HG03575 (cell line): ENCODE results near the gene ZNF888.
"Not testable (repeated sequence)": the region's sequence is repeated elsewhere in the genome, so short reads cannot be mapped to it uniquely, and the experiment has no call there.

ENCODE experiments used
- ATAC-seq: cut with Tn5 transposase; IDR thresholded peaks from one replicate; pipeline ENCODE4 v1.9.1; 2021; ENCODE audit not compliant: unreplicated experiment, insufficient number of reproducible peaks, low FRiP score; ENCODE audit errors: extremely low read depth

ZNF888 gene

GRCh38 chr19:52896431-52897137, 26.6 kb downstream of the ZNF888 start:
- no peak for ATAC-seq

GRCh38 chr19:52891336-52891735, 31.9 kb downstream of the ZNF888 start:
- ATAC-seq, result no peak

- ATAC-seq, result no peak
These were observed 33.3 kb downstream of the ZNF888 start for GRCh38 chr19:52889931-52890330.

GRCh38 chr19:52889076-52889475, 34.2 kb downstream of the ZNF888 start:
- no peak for ATAC-seq

GRCh38 chr19:52880895-52881389, 42.3 kb downstream of the ZNF888 start:
- ATAC-seq, result no peak

GRCh38 chr19:52872996-52873395, 50.2 kb downstream of the ZNF888 start:
- not testable (repeated sequence) for ATAC-seq

- ATAC-seq, result no peak
These were observed 51.8 kb downstream of the ZNF888 start for GRCh38 chr19:52871466-52871865.

GRCh38 chr19:52868031-52868430, 55.2 kb downstream of the ZNF888 start:
- ATAC-seq, result not testable (repeated sequence)

- peak; percentile 46 for ATAC-seq
These were observed 65.6 kb downstream of the ZNF888 start, which contains the start of gene ZNF468 for GRCh38 chr19:52857378-52858191. TSS of gene ZNF468 (minus strand) at chr19:52857619. CDS start at chr19:52854272, 3,347 bp downstream.

GRCh38 chr19:52856540-52857377, 66.5 kb downstream of the ZNF888 start:
- not testable (repeated sequence) for ATAC-seq
